T-cell (primary cell): ENCODE measurements around the gene EXTL2. TPM values are rescaled to one million over a fixed set of nuclear protein-coding genes. Genes with fewer than 3 reads are reported as not detected.
A peak's percentile ranks its signal among the peaks of the same experiment; 100 is the strongest.
"Not testable (repeated sequence)": the region's sequence is repeated elsewhere in the genome, so short reads cannot be mapped to it uniquely, and the experiment has no call there.

ENCODE experiments used
- ATAC-seq, 4 experiments: fragments of 200-7000 bp in 3 of 4; fragments of 150-1000 bp in 1 of 4; cut with Tn5 transposase; replicated peaks in 1 of 4; 1 replicate in 3 of 4; 2 replicates in 1 of 4; pipeline ENCODE4 v1.10.0; 2021; ENCODE audit warnings: moderate library complexity in 3 of 4, mild to moderate bottlenecking in 2 of 4, moderate number of reproducible peaks in 1 of 4
- CTCF ChIA-PET, 2 donors: fragments of 300-600 bp; sonication (Branson Sonifier 250); formaldehyde crosslinking; loops; one replicate each; lab custom pipeline; 2022; ENCODE audit warnings: antibody characterized with exemption in 2 of 2; lab: Charles Lee
- POLR2A ChIA-PET, 2 donors: fragments of 300-600 bp; sonication (Branson Sonifier 250); formaldehyde crosslinking; loops; one replicate each; lab custom pipeline; 2022; ENCODE audit warnings: antibody characterized with exemption in 2 of 2; lab: Charles Lee
- DNase-seq, 35 experiments: peaks; one replicate each; pipeline versions ENCODE4 v3.0.0 to v3.0.0-alpha.2; 2013 to 2023
- H3K27ac ChIP-seq: one replicate; pipeline ENCODE4 v1.5.1; 2013; ENCODE audit warnings: low read length
- H3K27me3 ChIP-seq, 2 experiments: replicated peaks in 1 of 2; 1 replicate in 1 of 2; 2 replicates in 1 of 2; pipeline versions ENCODE4 v1.6.1 to v1.7.0; 2013; ENCODE audit warnings: low read length in 1 of 2, mixed read lengths in 1 of 2; ENCODE audit not compliant: control insufficient read depth in 2 of 2, insufficient read depth in 2 of 2; ENCODE audit errors: extremely low read depth in 1 of 2
- H3K36me3 ChIP-seq, 2 donors: 1 replicate in 1 of 2; 2 replicates in 1 of 2; pipeline versions ENCODE4 v1.6.1 to v1.7.0; 2013; ENCODE audit warnings: low read length in 1 of 2; ENCODE audit not compliant: control insufficient read depth in 2 of 2, insufficient read depth in 1 of 2; ENCODE audit errors: extremely low read depth in 1 of 2
- H3K4me1 ChIP-seq, 2 experiments: 1 replicate in 1 of 2; 2 replicates in 1 of 2; pipeline versions ENCODE4 v1.6.1 to v1.7.0; 2013; ENCODE audit warnings: low read length in 2 of 2, mixed read lengths in 1 of 2; ENCODE audit not compliant: insufficient read depth in 2 of 2, control insufficient read depth in 1 of 2; ENCODE audit errors: extremely low read depth in 1 of 2
- H3K4me3 ChIP-seq, 2 donors: 1 replicate in 1 of 2; 2 replicates in 1 of 2; pipeline versions ENCODE4 v1.5.1 to v1.7.0; 2013; ENCODE audit warnings: mild to moderate bottlenecking in 2 of 2, low read length in 1 of 2, moderate library complexity in 1 of 2; ENCODE audit not compliant: control insufficient read depth in 1 of 2; ENCODE audit errors: extremely low read depth in 1 of 2
- H3K9me3 ChIP-seq: 2 replicates; pipeline ENCODE4 v1.7.0; 2013
- H3K27ac Mint-ChIP-seq, 2 donors: one replicate each; pipeline ENCODE4 v1.8.0; 2020 to 2021; ENCODE audit warnings: mild to moderate bottlenecking in 2 of 2, mixed read lengths in 2 of 2
- H3K27me3 Mint-ChIP-seq, 2 donors: one replicate each; pipeline ENCODE4 v1.8.0; 2021 to 2022; ENCODE audit warnings: mixed read lengths in 2 of 2
- H3K36me3 Mint-ChIP-seq: one replicate; pipeline ENCODE4 v1.8.0; 2021; ENCODE audit warnings: mixed read lengths
- H3K4me1 Mint-ChIP-seq, 3 donors: one replicate each; pipeline ENCODE4 v1.8.0; 2020 to 2022; ENCODE audit warnings: mixed read lengths in 3 of 3, mild to moderate bottlenecking in 1 of 3
- H3K4me3 Mint-ChIP-seq, 3 donors: one replicate each; pipeline ENCODE4 v1.8.0; 2020 to 2022; ENCODE audit warnings: mild to moderate bottlenecking in 3 of 3, mixed read lengths in 3 of 3, moderate library complexity in 3 of 3
- H3K9me3 Mint-ChIP-seq, 3 donors: one replicate each; pipeline ENCODE4 v1.8.0; 2020 to 2022; ENCODE audit warnings: mixed read lengths in 3 of 3
- WGBS: methylation state at CpG from one replicate; pipeline ENCODE4 v1.1.5; 2013; ENCODE audit warnings: missing lambda C conversion rate; ENCODE audit not compliant: insufficient coverage; 5-methylcytosine and 5-hydroxymethylcytosine counted together
- total RNA-seq, 35 experiments: library from RNA in 6 of 35; stranded (reverse) in 6 of 35; fragments of 120-200 nt in 1 of 35; gene quantifications; one replicate each; pipeline versions ENCODE4 v1.2.1 to v1.2.4 and lab custom pipeline; 2013 to 2026

EXTL2 gene
- total RNA-seq, 5 donors from 2014 or later (not counting 1 experiment from before 2014, with no cell fraction given): 2.4 to 4.1 (median 2.7) TPM

DNA sequence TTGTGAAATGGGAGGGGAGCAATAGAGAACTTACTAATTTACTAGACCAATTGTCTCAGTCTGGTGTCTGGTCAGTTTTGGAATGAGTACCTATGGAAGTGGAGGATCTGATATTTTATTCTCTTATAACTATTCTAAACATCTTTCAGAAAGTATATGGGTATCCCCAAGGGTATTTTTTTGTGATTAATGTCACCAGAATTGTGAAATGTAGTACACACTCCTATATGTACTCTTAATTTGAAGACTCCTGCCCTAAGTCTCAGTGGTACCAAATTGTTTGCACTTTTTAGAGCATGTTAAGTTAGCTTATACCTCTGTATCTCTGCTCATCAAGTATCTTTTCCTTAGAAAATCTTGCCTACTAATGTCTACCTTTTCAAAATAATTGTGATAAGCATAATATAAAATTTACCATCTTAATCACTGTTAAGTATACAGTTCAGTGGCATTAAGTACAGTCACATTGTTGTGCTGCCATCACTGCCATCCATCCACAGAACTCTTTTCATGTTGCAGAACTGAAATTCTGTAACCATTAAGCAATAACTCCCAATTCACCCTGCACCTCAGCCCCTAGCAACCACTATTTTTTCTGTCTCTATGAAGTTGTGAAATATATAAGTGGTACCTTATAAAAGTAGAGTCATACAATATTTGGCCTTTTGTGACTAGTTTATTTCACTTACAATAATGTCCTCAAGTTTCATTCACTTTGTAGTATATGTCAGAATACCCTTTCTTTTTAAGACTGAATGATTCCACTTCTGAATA, 41.7 kb upstream of the EXTL2 start:
- peaks cover 60 to 76% (median 65%) of the 10 kb centered on the region in 3 donors for H3K4me1 Mint-ChIP-seq
- Histone ChIP-seq H3K4me1 (peaks cover 0 to 19% of the 10 kb centered on the region in 2 experiments), H3K4me3 (no peak overlapping the region), H3K27me3 (no peaks in the 10 kb centered on the region), H3K36me3 (peaks cover 0 to 7% of the 10 kb centered on the region in 2 donors), H3K27ac (no peak overlapping the region), H3K9me3 (no peaks in the 10 kb centered on the region)
- H3K4me3 Mint-ChIP-seq: no peak overlapping the region
- no peaks in the 10 kb centered on the region for H3K27me3 Mint-ChIP-seq
- peaks cover 82% of the 10 kb centered on the region for H3K36me3 Mint-ChIP-seq
- peak overlapping the region; percentile 62 to 65 for H3K27ac Mint-ChIP-seq
- no peak for DNase-seq
- POLR2A ChIA-PET: interaction anchor here in 1 of 2 donors (0.6 kb wide), 1 partner anchor 317 kb away, joined by 3 read pairs; no protein-coding TSS in a partner anchor
- CTCF ChIA-PET: interaction anchor here in 1 of 2 donors (1.8 kb wide), 1 partner anchor 373 kb away, joined by 5 read pairs; no protein-coding TSS in a partner anchor
- H3K9me3 Mint-ChIP-seq: peaks cover 0 to 16% (median 0%) of the 10 kb centered on the region in 3 donors
- ATAC-seq: no peak

DNA sequence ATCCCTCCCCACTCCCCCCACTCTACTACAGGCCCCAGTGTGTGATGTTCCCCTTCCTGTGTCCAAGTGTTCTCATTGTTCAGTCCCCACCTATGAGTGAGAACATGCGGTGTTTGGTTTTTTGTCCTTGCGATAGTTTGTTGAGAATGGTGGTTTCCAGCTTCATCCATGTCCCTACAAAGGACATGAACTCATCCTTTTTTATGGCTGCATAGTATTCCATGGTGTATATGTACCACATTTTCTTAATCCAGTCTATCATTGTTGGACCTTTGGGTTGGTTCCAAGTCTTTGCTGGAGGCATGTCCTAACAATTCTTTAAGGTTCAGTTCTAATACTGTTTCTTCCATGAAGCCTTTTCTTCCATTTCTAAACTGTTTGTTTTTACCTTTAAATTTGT, 38.9 kb upstream of the EXTL2 start:
- POLR2A ChIA-PET, H3K27ac ChIP-seq, ATAC-seq, H3K4me3 Mint-ChIP-seq, H3K4me3 ChIP-seq, DNase-seq, H3K27me3 Mint-ChIP-seq, H3K36me3 ChIP-seq, H3K9me3 ChIP-seq, H3K27me3 ChIP-seq: not testable (repeated sequence)
- Mint-ChIP-seq H3K4me1 (peaks cover 52 to 83% (median 76%) of the 10 kb centered on the region in 3 donors), H3K9me3 (peaks cover 0 to 11% (median 0%) of the 10 kb centered on the region in 3 donors), H3K36me3 (peaks cover 64% of the 10 kb centered on the region), H3K27ac (peak overlapping the region; percentile 82)
- CTCF ChIA-PET: interaction anchor here (1.1 to 1.4 kb wide), 2 partner anchors 12 to 70 kb away, joined by 3 read pairs; no protein-coding TSS in a partner anchor
- H3K4me1 ChIP-seq: peaks cover 0 to 40% of the 10 kb centered on the region in 2 experiments
- no CpG with 5 or more reads among the region's 2 CpGs for WGBS

DNA sequence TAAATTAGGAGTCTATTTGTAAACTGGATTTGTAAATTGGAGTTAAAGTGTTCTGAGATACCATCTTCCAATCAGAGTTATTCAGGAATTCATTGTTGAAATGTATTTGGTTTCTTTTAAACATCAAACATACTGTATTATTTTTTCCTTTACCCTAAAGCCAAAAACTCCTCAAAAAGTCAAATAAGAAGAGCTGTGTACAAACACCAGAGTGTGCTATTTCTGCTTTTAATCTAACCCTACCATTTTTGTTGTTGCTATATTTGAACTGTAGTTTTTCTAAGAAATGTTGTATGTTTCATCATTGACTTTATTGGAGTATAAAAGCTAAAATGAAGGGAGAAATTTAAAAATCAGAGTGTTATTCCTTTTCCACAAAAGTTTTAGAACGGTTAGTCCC, 37.1 kb upstream of the EXTL2 start:
- Histone ChIP-seq H3K4me3 (no peak overlapping the region), H3K9me3 (no peaks in the 10 kb centered on the region), H3K27ac (peak overlapping the region; percentile 59), H3K27me3 (no peaks in the 10 kb centered on the region), H3K36me3 (peaks cover 0 to 2% of the 10 kb centered on the region in 2 donors), H3K4me1 (peaks cover 13 to 58% of the 10 kb centered on the region in 2 experiments)
- ATAC-seq: no peak
- Mint-ChIP-seq H3K4me1 (peaks cover 46 to 71% (median 70%) of the 10 kb centered on the region in 3 donors), H3K4me3 (peak overlapping the region in 2 of 3 donors; percentile 32 to 48), H3K27ac (peak overlapping the region; percentile 95 to 97), H3K27me3 (no peaks in the 10 kb centered on the region), H3K36me3 (peaks cover 49% of the 10 kb centered on the region), H3K9me3 (peaks cover 0 to 6% (median 0%) of the 10 kb centered on the region in 3 donors)
- POLR2A ChIA-PET: interaction anchor here in 1 of 2 donors (0.6 to 1.0 kb wide), 2 partner anchors 19 to 370 kb away, joined by 3 to 5 read pairs; no protein-coding TSS in a partner anchor
- DNase-seq: no peak
- CTCF ChIA-PET: interaction anchor here (0.6 to 1.5 kb wide), 4 partner anchors 308 to 1072 kb away, joined by 3 to 4 read pairs (median 3); no protein-coding TSS in a partner anchor
- 100% methylated on average over 1 of the region's 1 CpG for WGBS

DNA sequence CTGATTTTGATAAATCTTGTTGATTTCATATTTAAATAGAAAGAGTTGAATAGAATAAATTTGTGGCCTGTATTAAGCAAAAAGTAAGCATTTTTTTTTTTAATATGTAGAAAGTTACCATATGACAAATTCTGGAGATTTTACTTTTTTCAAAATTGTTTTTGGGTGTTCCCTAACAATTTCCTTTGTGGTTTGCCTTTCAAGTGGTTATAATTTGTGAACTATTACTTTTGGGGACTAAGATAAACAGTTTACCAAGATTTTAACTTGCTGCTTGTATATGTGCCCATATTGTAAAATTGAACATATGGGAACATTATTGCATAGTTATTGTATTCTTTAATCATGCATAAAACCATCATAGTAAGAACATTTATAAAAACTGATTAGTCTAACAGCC, 35.9 kb upstream of the EXTL2 start:
- CTCF ChIA-PET: interaction anchor here (0.7 to 2.1 kb wide), 4 partner anchors 11 to 379 kb away, joined by 5 to 11 read pairs (median 6); no protein-coding TSS in a partner anchor
- H3K9me3 Mint-ChIP-seq: peaks cover 0 to 6% (median 0%) of the 10 kb centered on the region in 3 donors
- peak overlapping the region; percentile 13 to 62 (median 48) for H3K4me3 Mint-ChIP-seq
- H3K27me3 Mint-ChIP-seq: no peaks in the 10 kb centered on the region
- POLR2A ChIA-PET: no interaction called here
- no peak overlapping the region for H3K4me3 ChIP-seq
- peaks cover 40% of the 10 kb centered on the region for H3K36me3 Mint-ChIP-seq
- H3K4me1 Mint-ChIP-seq: peaks cover 35 to 59% (median 58%) of the 10 kb centered on the region in 3 donors
- H3K36me3 ChIP-seq: no peaks in the 10 kb centered on the region
- DNase-seq (peak in 1 of 35 experiments; percentile 58), ATAC-seq (no peak)
- no peaks in the 10 kb centered on the region for H3K9me3 ChIP-seq
- peak overlapping the region; percentile 59 for H3K27ac ChIP-seq
- peak overlapping the region; percentile 95 to 97 for H3K27ac Mint-ChIP-seq
- peaks cover 23 to 69% of the 10 kb centered on the region in 2 experiments for H3K4me1 ChIP-seq
- no peaks in the 10 kb centered on the region for H3K27me3 ChIP-seq

DNA sequence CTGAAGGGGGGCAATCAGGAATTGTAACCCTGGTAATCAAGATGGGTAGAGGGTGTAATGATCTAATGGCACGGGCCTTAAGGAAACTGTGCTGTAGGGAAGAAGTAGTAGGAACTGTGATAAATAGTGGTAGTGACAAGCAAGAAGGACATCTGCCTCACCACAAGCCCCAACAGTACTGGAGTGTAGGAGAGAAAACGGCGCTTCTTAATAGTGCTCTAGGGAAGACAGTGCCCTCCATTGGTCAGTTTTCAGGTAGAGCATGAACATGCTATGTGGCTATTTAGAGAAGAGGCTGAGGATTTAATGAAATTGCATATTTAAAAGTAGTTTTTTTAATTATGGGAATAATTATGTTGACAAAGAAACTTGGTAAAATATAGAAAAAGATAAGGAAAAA, 33.5 kb upstream of the EXTL2 start:
- Histone ChIP-seq H3K4me3 (peak overlapping the region; percentile 23 to 50), H3K27ac (peak overlapping the region; percentile 78), H3K27me3 (no peaks in the 10 kb centered on the region), H3K4me1 (peaks cover 32 to 82% of the 10 kb centered on the region in 2 experiments), H3K36me3 (peaks cover 0 to 5% of the 10 kb centered on the region in 2 donors), H3K9me3 (no peaks in the 10 kb centered on the region)
- DNase-seq: peak in 1 of 35 experiments; percentile 57
- Mint-ChIP-seq H3K36me3 (peaks cover 33% of the 10 kb centered on the region), H3K27ac (no peak overlapping the region), H3K9me3 (peaks cover 0 to 6% (median 0%) of the 10 kb centered on the region in 3 donors), H3K4me3 (no peak overlapping the region), H3K27me3 (no peaks in the 10 kb centered on the region), H3K4me1 (peaks cover 17 to 38% (median 37%) of the 10 kb centered on the region in 3 donors)
- WGBS: no CpG with 5 or more reads among the region's 3 CpGs
- no peak for ATAC-seq
- ChIA-PET POLR2A (interaction anchor here (0.6 to 1.0 kb wide), 2 partner anchors 20 to 313 kb away, joined by 3 read pairs; no protein-coding TSS in a partner anchor), CTCF (interaction anchor here in 1 of 2 donors (0.5 to 1.0 kb wide), 3 partner anchors 13 to 360 kb away, joined by 3 to 5 read pairs (median 3); no protein-coding TSS in a partner anchor)

DNA sequence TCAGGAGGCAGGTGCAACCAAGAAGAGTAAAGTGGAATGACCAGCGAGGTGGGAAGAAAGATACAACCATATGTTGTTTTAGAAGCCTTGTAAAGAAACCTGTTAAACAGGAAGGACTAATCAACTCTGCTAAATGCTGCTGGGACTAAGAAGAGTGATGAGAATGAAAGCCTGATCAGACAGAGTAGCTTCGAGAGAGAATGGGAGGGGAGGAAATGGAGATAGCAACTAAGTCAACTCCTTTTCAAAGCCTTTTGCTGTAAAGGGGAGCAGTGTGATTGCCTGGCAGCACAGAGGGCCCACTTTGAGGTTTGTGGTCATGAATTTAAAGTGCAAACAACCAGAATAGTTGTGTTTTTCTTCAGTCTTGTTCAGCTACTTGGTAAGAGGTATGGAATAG, 32.6 kb upstream of the EXTL2 start:
- H3K4me1 ChIP-seq: peaks cover 32 to 84% of the 10 kb centered on the region in 2 experiments
- H3K9me3 Mint-ChIP-seq: peaks cover 0 to 3% (median 0%) of the 10 kb centered on the region in 3 donors
- no peaks in the 10 kb centered on the region for H3K27me3 ChIP-seq
- H3K4me3 Mint-ChIP-seq: no peak overlapping the region
- POLR2A ChIA-PET: interaction anchor here in 1 of 2 donors (0.5 to 1.0 kb wide), 2 partner anchors 314 to 531 kb away, joined by 3 read pairs; no protein-coding TSS in a partner anchor
- peaks cover 22 to 38% (median 37%) of the 10 kb centered on the region in 3 donors for H3K4me1 Mint-ChIP-seq
- H3K4me3 ChIP-seq: peak overlapping the region; percentile 23 to 50
- H3K27ac ChIP-seq: peak overlapping the region; percentile 78
- peak; percentile 26 to 85 (median 59) for DNase-seq
- peak; percentile 94 to 98 (median 96) for ATAC-seq
- CTCF ChIA-PET: interaction anchor here in 1 of 2 donors (1.0 to 1.8 kb wide), 5 partner anchors 12 to 383 kb away, joined by 3 to 6 read pairs (median 4); no protein-coding TSS in a partner anchor
- H3K36me3 Mint-ChIP-seq: peaks cover 32% of the 10 kb centered on the region
- no peaks in the 10 kb centered on the region for H3K9me3 ChIP-seq
- no peaks in the 10 kb centered on the region for H3K27me3 Mint-ChIP-seq
- H3K27ac Mint-ChIP-seq: no peak overlapping the region
- peaks cover 0 to 5% of the 10 kb centered on the region in 2 donors for H3K36me3 ChIP-seq
- WGBS: 0% methylated on average over 1 of the region's 2 CpGs
